ENCODE measurements around the gene SRA1. TPM values are rescaled to one million over a fixed set of nuclear protein-coding genes. Genes with fewer than 3 reads are reported as not detected.
A peak's percentile ranks its signal among the peaks of the same experiment; 100 is the strongest.
"Not testable (repeated sequence)": the region's sequence is repeated elsewhere in the genome, so short reads cannot be mapped to it uniquely, and the experiment has no call there.

The SRA1 gene
- total RNA-seq, 1 donor from 2014 or later: 34.6 TPM

- no peak overlapping the region for H3K27ac Mint-ChIP-seq
- H3K36me3 Mint-ChIP-seq (ENCODE audit: insufficient read depth): no peaks in the 10 kb centered on the region
- no peak for DNase-seq (ENCODE audit: low spot score, unreplicated experiment)
Observed at GRCh38 chr5:140591747-140592372, 34.6 kb upstream of the SRA1 start.

GRCh38 chr5:140590861-140591260 is 33.6 kb upstream of the SRA1 start:
- no peak for DNase-seq (ENCODE audit: low spot score, unreplicated experiment)
- H3K4me1 Mint-ChIP-seq (ENCODE audit: low read depth): no peaks in the 10 kb centered on the region
- H3K9me3 Mint-ChIP-seq (ENCODE audit: low read depth): no peaks in the 10 kb centered on the region
- H3K27me3 Mint-ChIP-seq: peaks cover 3% of the 10 kb centered on the region
- H3K27ac Mint-ChIP-seq: no peak overlapping the region
- no peaks in the 10 kb centered on the region for H3K36me3 Mint-ChIP-seq (ENCODE audit: insufficient read depth)
- no peak for TF ChIP-seq CTCF (IDR thresholded peaks at IDR 0.05; ENCODE audit: unreplicated experiment)
- no peak overlapping the region for H3K4me3 Mint-ChIP-seq (ENCODE audit: low read depth)

More at GRCh38 chr5:140591747-140592372, 34.6 kb upstream of the SRA1 start:
- no peak overlapping the region for H3K4me3 Mint-ChIP-seq (ENCODE audit: low read depth)
- H3K9me3 Mint-ChIP-seq (ENCODE audit: low read depth): no peaks in the 10 kb centered on the region
- peaks cover 3% of the 10 kb centered on the region for H3K27me3 Mint-ChIP-seq
- H3K4me1 Mint-ChIP-seq (ENCODE audit: low read depth): no peaks in the 10 kb centered on the region
- TF ChIP-seq CTCF (IDR thresholded peaks at IDR 0.05; ENCODE audit: unreplicated experiment): no peak

DNA sequence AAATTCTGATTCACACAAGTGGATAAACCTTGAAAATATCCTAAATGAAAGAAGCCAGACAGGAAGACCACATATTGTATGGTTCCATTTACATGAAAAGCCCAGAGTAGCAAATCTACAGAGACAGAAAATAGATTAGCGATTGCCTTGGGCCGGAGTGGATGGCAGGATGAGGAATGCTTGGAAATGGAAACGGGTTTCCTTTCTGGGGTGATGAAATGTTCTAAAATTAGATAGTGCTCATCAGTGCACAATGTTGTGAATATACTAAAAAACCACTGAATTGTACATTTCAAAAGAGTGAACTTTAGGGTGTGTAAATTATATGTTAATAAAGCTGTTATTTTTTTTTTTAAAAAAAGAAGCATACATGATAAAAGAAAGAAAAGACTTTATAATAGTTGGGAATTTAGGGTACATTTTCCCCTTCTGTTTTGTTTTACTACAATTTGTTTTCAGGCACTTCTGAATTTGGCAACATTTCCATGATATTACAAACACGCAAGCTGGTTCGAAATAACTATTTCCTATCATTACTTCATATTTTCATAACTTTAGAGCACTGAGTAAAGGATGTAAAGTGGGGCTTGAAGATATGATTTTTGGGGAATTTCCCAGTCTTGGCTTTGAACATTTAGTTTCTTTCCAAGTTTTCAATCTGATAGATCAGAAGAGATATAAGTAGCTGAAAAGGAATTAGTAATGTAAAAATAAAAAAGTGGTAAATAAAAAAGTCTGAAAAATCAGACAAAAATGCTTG is 31.2 kb upstream of the SRA1 start:
- Mint-ChIP-seq H3K27ac (no peak overlapping the region), H3K36me3 (ENCODE audit: insufficient read depth) (no peaks in the 10 kb centered on the region), H3K4me3 (ENCODE audit: low read depth) (no peak overlapping the region), H3K9me3 (ENCODE audit: low read depth) (peaks cover 5% of the 10 kb centered on the region), H3K4me1 (ENCODE audit: low read depth) (no peaks in the 10 kb centered on the region), H3K27me3 (no peaks in the 10 kb centered on the region)
- no peak for DNase-seq (ENCODE audit: low spot score, unreplicated experiment)
- TF ChIP-seq CTCF (IDR thresholded peaks at IDR 0.05; ENCODE audit: unreplicated experiment): no peak

GRCh38 chr5:140587495-140587894 is 30.2 kb upstream of the SRA1 start:
- no peak for DNase-seq (ENCODE audit: low spot score, unreplicated experiment)
- Mint-ChIP-seq H3K9me3 (ENCODE audit: low read depth) (peaks cover 8% of the 10 kb centered on the region), H3K4me1 (ENCODE audit: low read depth) (no peaks in the 10 kb centered on the region), H3K4me3 (ENCODE audit: low read depth) (no peak overlapping the region), H3K27ac (no peak overlapping the region), H3K27me3 (no peaks in the 10 kb centered on the region), H3K36me3 (ENCODE audit: insufficient read depth) (no peaks in the 10 kb centered on the region)
- TF ChIP-seq CTCF (IDR thresholded peaks at IDR 0.05; ENCODE audit: unreplicated experiment): no peak

GRCh38 chr5:140579188-140579747 is 22.0 kb upstream of the SRA1 start:
- not testable (repeated sequence) for H3K27me3 Mint-ChIP-seq; H3K4me3 Mint-ChIP-seq (ENCODE audit: low read depth); H3K36me3 Mint-ChIP-seq (ENCODE audit: insufficient read depth); DNase-seq (ENCODE audit: low spot score, unreplicated experiment); H3K4me1 Mint-ChIP-seq (ENCODE audit: low read depth); H3K27ac Mint-ChIP-seq; H3K9me3 Mint-ChIP-seq (ENCODE audit: low read depth)
- TF ChIP-seq CTCF (IDR thresholded peaks at IDR 0.05; ENCODE audit: unreplicated experiment): peak; percentile 7

Data from progenitor cell of endocrine pancreas (in vitro differentiated cells).